AG04449 (cell line): ENCODE measurements around the gene PKN2.

ENCODE experiments used
- CTCF ChIA-PET: fragments of 350-600 bp; formaldehyde crosslinking; extraction: SDS; loops from one replicate; lab custom pipeline; 2021; ENCODE audit warnings: antibody characterized with exemption; lab: Yijun Ruan, JAX
- POLR2A ChIA-PET: fragments of 400-600, 350-600 bp; formaldehyde crosslinking; extraction: SDS; loops from one replicate; lab custom pipeline; 2020; ENCODE audit warnings: antibody characterized with exemption, inconsistent platforms; lab: Yijun Ruan, JAX
- DNase-seq: peaks from one replicate; pipeline ENCODE4 v3.0.0-alpha.2; 2010; ENCODE audit warnings: low read depth, low spot score
- H3K4me3 ChIP-seq: 2 replicates; pipeline ENCODE4 v1.5.1; 2011; ENCODE audit warnings: low read depth, mild to moderate bottlenecking, control low read depth, low read length
- TF ChIP-seq, protein P1 (sequence below): IDR thresholded peaks from one replicate; pipeline ENCODE4 v1.5.1; 2011; ENCODE audit warnings: mild to moderate bottlenecking, moderate library complexity, low read length, control low read depth, inconsistent platforms; ENCODE audit not compliant: insufficient read depth; ENCODE audit errors: missing control alignments

The PKN2 gene

GRCh38 chr1:88647249-88647645, 36.8 kb upstream of the PKN2 start:
- H3K4me3 ChIP-seq = no peak overlapping the region
- no peak for DNase-seq
- POLR2A ChIA-PET = no interaction called here
- TF ChIP-seq, protein P1, sequence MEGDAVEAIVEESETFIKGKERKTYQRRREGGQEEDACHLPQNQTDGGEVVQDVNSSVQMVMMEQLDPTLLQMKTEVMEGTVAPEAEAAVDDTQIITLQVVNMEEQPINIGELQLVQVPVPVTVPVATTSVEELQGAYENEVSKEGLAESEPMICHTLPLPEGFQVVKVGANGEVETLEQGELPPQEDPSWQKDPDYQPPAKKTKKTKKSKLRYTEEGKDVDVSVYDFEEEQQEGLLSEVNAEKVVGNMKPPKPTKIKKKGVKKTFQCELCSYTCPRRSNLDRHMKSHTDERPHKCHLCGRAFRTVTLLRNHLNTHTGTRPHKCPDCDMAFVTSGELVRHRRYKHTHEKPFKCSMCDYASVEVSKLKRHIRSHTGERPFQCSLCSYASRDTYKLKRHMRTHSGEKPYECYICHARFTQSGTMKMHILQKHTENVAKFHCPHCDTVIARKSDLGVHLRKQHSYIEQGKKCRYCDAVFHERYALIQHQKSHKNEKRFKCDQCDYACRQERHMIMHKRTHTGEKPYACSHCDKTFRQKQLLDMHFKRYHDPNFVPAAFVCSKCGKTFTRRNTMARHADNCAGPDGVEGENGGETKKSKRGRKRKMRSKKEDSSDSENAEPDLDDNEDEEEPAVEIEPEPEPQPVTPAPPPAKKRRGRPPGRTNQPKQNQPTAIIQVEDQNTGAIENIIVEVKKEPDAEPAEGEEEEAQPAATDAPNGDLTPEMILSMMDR = no peak
- CTCF ChIA-PET = interaction anchor here (1.2 to 1.9 kb wide), 5 partner anchors 10 to 230 kb away, joined by 3 to 10 read pairs (median 4); no protein-coding TSS in a partner anchor

GRCh38 chr1:88647749-88648415, 36.2 kb upstream of the PKN2 start:
- ChIA-PET CTCF (interaction anchor here (1.2 to 1.9 kb wide), 4 partner anchors 10 to 230 kb away, joined by 3 to 10 read pairs (median 4); no protein-coding TSS in a partner anchor), POLR2A (no interaction called here)
- TF ChIP-seq, protein P1 = no peak
- H3K4me3 ChIP-seq = no peak overlapping the region
- no peak for DNase-seq

- DNase-seq = no peak
- TF ChIP-seq, protein P1 = no peak
- ChIA-PET CTCF (interaction anchor here (1.5 kb wide), 1 partner anchor 12 kb away, joined by 3 read pairs; no protein-coding TSS in a partner anchor), POLR2A (no interaction called here)
- H3K4me3 ChIP-seq = no peak overlapping the region
These were observed 35.4 kb upstream of the PKN2 start for GRCh38 chr1:88648706-88649105.

DNA sequence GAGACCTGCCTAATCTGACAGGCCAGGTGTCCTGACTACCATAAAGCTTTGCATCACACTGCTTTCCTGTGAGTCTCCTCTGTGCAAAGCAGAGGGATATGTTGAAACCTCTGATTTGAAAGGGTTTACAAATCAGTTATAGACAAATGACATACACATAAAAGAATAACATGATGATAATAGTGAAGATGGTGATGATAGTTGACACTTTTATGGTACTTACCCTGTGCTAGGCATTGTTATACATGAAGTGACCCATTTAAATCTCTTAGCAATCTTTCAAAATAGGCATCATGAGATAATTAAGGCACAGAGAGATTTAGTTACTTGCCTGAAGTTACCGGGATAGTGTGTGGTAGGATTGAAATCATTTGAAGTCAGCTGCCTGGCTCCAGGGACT, 34.1 kb upstream of the PKN2 start:
- POLR2A ChIA-PET = no interaction called here
- CTCF ChIA-PET = interaction anchor here (0.7 to 2.9 kb wide), 2 partner anchors 36 to 228 kb away, joined by 4 to 17 read pairs; no protein-coding TSS in a partner anchor
- DNase-seq = no peak
- TF ChIP-seq, protein P1 = no peak
- H3K4me3 ChIP-seq = no peak overlapping the region

DNA sequence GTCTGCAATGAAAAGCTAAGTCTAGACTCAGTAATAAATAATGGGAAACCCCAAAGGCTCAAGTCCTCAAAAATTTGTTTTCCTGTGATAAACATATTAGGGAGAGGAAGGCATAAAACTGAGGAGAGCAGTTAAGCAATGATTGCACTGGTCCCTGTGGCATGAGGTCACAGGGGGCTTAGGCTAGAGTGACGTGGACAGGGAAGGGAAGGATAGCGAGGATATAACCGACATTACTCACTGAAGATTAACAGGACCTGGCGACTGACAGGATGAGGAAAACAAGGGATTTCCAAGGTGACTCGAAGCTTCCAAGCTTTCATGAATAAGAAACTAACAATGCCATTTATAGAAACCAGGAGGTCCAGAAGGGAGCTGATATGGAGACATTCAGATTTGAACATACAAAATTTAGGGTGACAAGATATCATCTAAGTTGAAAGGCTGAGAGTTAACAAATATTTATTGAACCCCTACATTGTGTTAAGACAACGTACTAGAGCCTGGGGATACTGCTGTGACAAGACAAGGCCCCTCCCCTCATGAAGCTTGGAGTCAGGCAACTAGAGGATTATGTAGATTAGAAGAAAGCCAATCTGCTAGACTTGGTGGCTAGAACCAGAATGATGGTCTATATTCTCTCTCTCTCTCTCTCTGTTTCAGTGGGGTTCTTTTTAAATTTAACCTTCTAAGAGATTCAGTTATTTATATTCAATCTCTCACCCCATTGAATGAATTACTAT, 33.2 kb upstream of the PKN2 start:
- ChIA-PET CTCF (interaction anchor here (0.7 to 2.9 kb wide), 3 partner anchors 10 to 227 kb away, joined by 3 to 17 read pairs (median 4); no protein-coding TSS in a partner anchor), POLR2A (no interaction called here)
- DNase-seq = no peak
- no peak overlapping the region for H3K4me3 ChIP-seq
- TF ChIP-seq, protein P1 = no peak

- ChIA-PET CTCF (interaction anchor here (0.9 to 9.1 kb wide), 23 partner anchors 9 to 801 kb away, joined by 3 to 155 read pairs (median 4); partner anchors contain the start of genes GTF2B and PKN2), POLR2A (no interaction called here)
- DNase-seq = no peak
- TF ChIP-seq, protein P1 = no peak
- H3K4me3 ChIP-seq = no peak overlapping the region
These were observed 28.9 kb upstream of the PKN2 start for GRCh38 chr1:88655140-88655539.
